ENCODE data around the gene SF3B1.
"Not testable (repeated sequence)": the region's sequence is repeated elsewhere in the genome, so short reads cannot be mapped to it uniquely, and the experiment has no call there.

The SF3B1 gene

GRCh38 chr2:197435598-197436420 is 981 bp upstream of the SF3B1 start:
- H2BK120ac ChIP-seq (ENCODE audit: low read depth, low read length) = peak overlapping the region; percentile 82
- peaks cover 11% of the 10 kb centered on the region for H3K79me1 ChIP-seq (replicated peaks; ENCODE audit: low read length, poor library complexity, severe bottlenecking)
- peak overlapping the region; percentile 76 for H2BK5ac ChIP-seq (ENCODE audit: low read depth, low read length, poor library complexity, severe bottlenecking)
- H3K14ac ChIP-seq (ENCODE audit: low read length in 2 of 2) = no peak overlapping the region
- H3K27ac ChIP-seq (ENCODE audit: low read length, poor library complexity, severe bottlenecking) = peak overlapping the region; percentile 85
- H2AK5ac ChIP-seq (ENCODE audit: low read length, severe bottlenecking) = peak overlapping the region; percentile 47
- no peak overlapping the region for H2BK15ac ChIP-seq (ENCODE audit: low read depth, poor library complexity, severe bottlenecking)
- peaks cover 12% of the 10 kb centered on the region for H3K4me1 ChIP-seq (ENCODE audit: control insufficient read depth, insufficient read depth, low read depth, low read length)
- H4K8ac ChIP-seq (ENCODE audit: low read length) = peak overlapping the region; percentile 29
- peak overlapping the region; percentile 73 to 78 for H3K4ac ChIP-seq (ENCODE audit: low read depth in 1 of 2, low read length in 2 of 2)
- H3K9ac ChIP-seq (ENCODE audit: low read length) = peak overlapping the region; percentile 100
- H3K36me3 ChIP-seq (ENCODE audit: control insufficient read depth in 1 of 2, insufficient read depth in 2 of 2, low read depth in 1 of 2, low read length in 2 of 2) = no peaks in the 10 kb centered on the region
- H3K27me3 ChIP-seq (ENCODE audit: control insufficient read depth in 1 of 2, insufficient read depth in 1 of 2, low read length in 2 of 2) = no peaks in the 10 kb centered on the region
- H3K23ac ChIP-seq (ENCODE audit: low read length in 2 of 2) = no peak overlapping the region
- peak overlapping the region; percentile 60 to 94 for H3K4me3 ChIP-seq (ENCODE audit: insufficient read depth in 1 of 2, low read depth in 1 of 2, low read length in 2 of 2)
- WGBS = 48% methylated on average over 15 of the region's 16 CpGs
- H3K4me2 ChIP-seq (ENCODE audit: low read length, poor library complexity, severe bottlenecking) = peak overlapping the region; percentile 36
- peak overlapping the region; percentile 14 for H4K91ac ChIP-seq (ENCODE audit: low read length)
- DNase-seq = no peak
- peak overlapping the region in 1 of 2 experiments; percentile 31 for H2BK12ac ChIP-seq (ENCODE audit: low read length in 2 of 2)
- peak overlapping the region; percentile 76 for H3K18ac ChIP-seq (ENCODE audit: low read depth in 1 of 2, low read length in 2 of 2)
- H3K9me3 ChIP-seq (ENCODE audit: control insufficient read depth, low read length) = no peaks in the 10 kb centered on the region
- H2AFZ ChIP-seq (ENCODE audit: low read depth, low read length) = no peak overlapping the region

DNA sequence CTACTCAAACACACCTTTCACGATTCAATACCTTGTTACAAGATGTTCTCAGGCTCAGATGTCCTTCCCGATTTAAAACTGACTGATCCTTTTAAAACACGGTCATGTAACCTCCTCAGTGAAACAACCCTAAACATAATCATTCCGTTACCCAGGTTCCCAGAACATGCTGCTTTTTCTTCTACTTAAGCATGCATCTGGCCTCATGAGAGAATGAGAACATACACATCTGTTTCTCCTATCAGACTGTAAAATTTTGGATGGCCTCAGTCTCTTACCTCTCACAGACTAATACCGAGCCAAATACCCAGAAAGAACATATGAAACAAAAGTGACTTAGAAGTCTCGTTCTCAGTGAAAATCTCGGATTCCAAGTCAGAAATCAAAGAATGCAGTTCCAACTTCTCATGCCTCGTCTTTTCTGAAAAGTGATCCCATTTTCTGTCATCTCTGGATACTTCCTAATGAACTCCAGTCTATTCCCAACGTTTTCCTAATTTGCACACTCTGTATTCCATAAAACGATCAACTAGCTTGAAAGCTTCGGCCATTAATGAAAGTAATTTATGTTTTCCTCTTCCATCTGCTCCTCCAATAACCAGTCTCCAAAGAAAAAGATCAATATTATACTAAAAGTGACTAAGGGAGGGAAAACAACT is 919 bp downstream of the SF3B1 start:
- H2BK120ac ChIP-seq (ENCODE audit: low read depth, low read length) = no peak overlapping the region
- no peak overlapping the region for H3K27ac ChIP-seq (ENCODE audit: low read length, poor library complexity, severe bottlenecking)
- H3K14ac ChIP-seq (ENCODE audit: low read length in 2 of 2) = no peak overlapping the region
- peak overlapping the region; percentile 74 for H3K4me2 ChIP-seq (ENCODE audit: low read length, poor library complexity, severe bottlenecking)
- H2BK5ac ChIP-seq (ENCODE audit: low read depth, low read length, poor library complexity, severe bottlenecking) = no peak overlapping the region
- H3K4me1 ChIP-seq (ENCODE audit: control insufficient read depth, insufficient read depth, low read depth, low read length) = peaks cover 13% of the 10 kb centered on the region
- no peak overlapping the region for H2BK15ac ChIP-seq (ENCODE audit: low read depth, poor library complexity, severe bottlenecking)
- H3K79me1 ChIP-seq (replicated peaks; ENCODE audit: low read length, poor library complexity, severe bottlenecking) = peaks cover 11% of the 10 kb centered on the region
- peak overlapping the region; percentile 100 for H3K9ac ChIP-seq (ENCODE audit: low read length)
- H3K4ac ChIP-seq (ENCODE audit: low read depth in 1 of 2, low read length in 2 of 2) = peak overlapping the region in 1 of 2 experiments; percentile 36
- no peak overlapping the region for H2AK5ac ChIP-seq (ENCODE audit: low read length, severe bottlenecking)
- peak; percentile 29 for DNase-seq
- no peak overlapping the region for H4K91ac ChIP-seq (ENCODE audit: low read length)
- H3K23ac ChIP-seq (ENCODE audit: low read length in 2 of 2) = no peak overlapping the region
- 1% methylated on average over 11 of the region's 11 CpGs for WGBS
- peak overlapping the region; percentile 70 to 94 for H3K4me3 ChIP-seq (ENCODE audit: insufficient read depth in 1 of 2, low read depth in 1 of 2, low read length in 2 of 2)
- H3K18ac ChIP-seq (ENCODE audit: low read depth in 1 of 2, low read length in 2 of 2) = no peak overlapping the region
- no peaks in the 10 kb centered on the region for H3K27me3 ChIP-seq (ENCODE audit: control insufficient read depth in 1 of 2, insufficient read depth in 1 of 2, low read length in 2 of 2)
- no peak overlapping the region for H2BK12ac ChIP-seq (ENCODE audit: low read length in 2 of 2)
- no peak overlapping the region for H4K8ac ChIP-seq (ENCODE audit: low read length)
- H2AFZ ChIP-seq (ENCODE audit: low read depth, low read length) = no peak overlapping the region
- H3K36me3 ChIP-seq (ENCODE audit: control insufficient read depth in 1 of 2, insufficient read depth in 2 of 2, low read depth in 1 of 2, low read length in 2 of 2) = peaks cover 0 to 5% of the 10 kb centered on the region in 2 experiments
- H3K9me3 ChIP-seq (ENCODE audit: control insufficient read depth, low read length) = no peaks in the 10 kb centered on the region

- DNase-seq; H3K9me3 ChIP-seq (ENCODE audit: control insufficient read depth, low read length); H3K14ac ChIP-seq (ENCODE audit: low read length in 2 of 2); H3K27ac ChIP-seq (ENCODE audit: low read length, poor library complexity, severe bottlenecking); H2BK12ac ChIP-seq (ENCODE audit: low read length in 2 of 2); H3K23ac ChIP-seq (ENCODE audit: low read length in 2 of 2); H2AFZ ChIP-seq (ENCODE audit: low read depth, low read length); H2BK15ac ChIP-seq (ENCODE audit: low read depth, poor library complexity, severe bottlenecking); H3K4ac ChIP-seq (ENCODE audit: low read depth in 1 of 2, low read length in 2 of 2); H2AK5ac ChIP-seq (ENCODE audit: low read length, severe bottlenecking); H2BK5ac ChIP-seq (ENCODE audit: low read depth, low read length, poor library complexity, severe bottlenecking); H3K27me3 ChIP-seq (ENCODE audit: control insufficient read depth in 1 of 2, insufficient read depth in 1 of 2, low read length in 2 of 2); H3K18ac ChIP-seq (ENCODE audit: low read depth in 1 of 2, low read length in 2 of 2); H3K36me3 ChIP-seq (ENCODE audit: control insufficient read depth in 1 of 2, insufficient read depth in 2 of 2, low read depth in 1 of 2, low read length in 2 of 2); H4K8ac ChIP-seq (ENCODE audit: low read length); H4K91ac ChIP-seq (ENCODE audit: low read length); H2BK120ac ChIP-seq (ENCODE audit: low read depth, low read length): not testable (repeated sequence)
- H3K9ac ChIP-seq (ENCODE audit: low read length) = peak overlapping the region; percentile 100
- peak overlapping the region; percentile 49 for H3K4me2 ChIP-seq (ENCODE audit: low read length, poor library complexity, severe bottlenecking)
- peaks cover 11% of the 10 kb centered on the region for H3K79me1 ChIP-seq (replicated peaks; ENCODE audit: low read length, poor library complexity, severe bottlenecking)
- H3K4me1 ChIP-seq (ENCODE audit: control insufficient read depth, insufficient read depth, low read depth, low read length) = peaks cover 13% of the 10 kb centered on the region
- H3K4me3 ChIP-seq (ENCODE audit: insufficient read depth in 1 of 2, low read depth in 1 of 2, low read length in 2 of 2) = peak overlapping the region in 1 of 2 experiments; percentile 94
- 97% methylated on average over 5 of the region's 6 CpGs for WGBS
Measured at GRCh38 chr2:197432527-197432926, 2.3 kb downstream of the SF3B1 start.

DNA sequence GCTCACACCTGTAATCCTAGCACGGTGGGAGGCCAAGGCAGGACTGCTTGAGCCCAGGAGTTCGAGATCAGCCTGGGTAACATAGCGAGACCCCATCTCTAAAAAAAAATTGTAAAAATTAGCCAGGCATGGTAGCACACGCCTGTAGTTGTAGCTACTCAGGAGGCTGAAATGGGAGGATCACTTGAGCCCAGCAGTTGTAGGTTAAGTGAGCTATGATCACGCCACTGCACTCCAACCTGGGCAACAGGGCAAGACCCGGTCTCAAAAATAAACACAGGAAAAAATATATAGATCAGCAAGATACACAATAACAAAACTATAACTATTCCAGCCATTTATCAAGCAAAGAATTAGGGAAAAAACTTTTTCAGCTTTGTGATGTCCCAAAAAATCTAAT is 3.0 kb downstream of the SF3B1 start:
- no peak overlapping the region for H3K18ac ChIP-seq (ENCODE audit: low read depth in 1 of 2, low read length in 2 of 2)
- peaks cover 8% of the 10 kb centered on the region for H3K79me1 ChIP-seq (replicated peaks; ENCODE audit: low read length, poor library complexity, severe bottlenecking)
- peaks cover 13% of the 10 kb centered on the region for H3K4me1 ChIP-seq (ENCODE audit: control insufficient read depth, insufficient read depth, low read depth, low read length)
- H3K4me3 ChIP-seq (ENCODE audit: insufficient read depth in 1 of 2, low read depth in 1 of 2, low read length in 2 of 2) = peak overlapping the region in 1 of 2 experiments; percentile 94
- H3K23ac ChIP-seq (ENCODE audit: low read length in 2 of 2) = no peak overlapping the region
- no peak overlapping the region for H3K4ac ChIP-seq (ENCODE audit: low read depth in 1 of 2, low read length in 2 of 2)
- 91% methylated on average over 6 of the region's 6 CpGs for WGBS
- H3K14ac ChIP-seq (ENCODE audit: low read length in 2 of 2) = no peak overlapping the region
- no peak overlapping the region for H2BK15ac ChIP-seq (ENCODE audit: low read depth, poor library complexity, severe bottlenecking)
- H2AK5ac ChIP-seq (ENCODE audit: low read length, severe bottlenecking) = no peak overlapping the region
- H3K9ac ChIP-seq (ENCODE audit: low read length) = peak overlapping the region; percentile 51
- H3K36me3 ChIP-seq (ENCODE audit: control insufficient read depth in 1 of 2, insufficient read depth in 2 of 2, low read depth in 1 of 2, low read length in 2 of 2) = peaks cover 4 to 8% of the 10 kb centered on the region in 2 experiments
- no peak overlapping the region for H2BK120ac ChIP-seq (ENCODE audit: low read depth, low read length)
- no peak overlapping the region for H3K27ac ChIP-seq (ENCODE audit: low read length, poor library complexity, severe bottlenecking)
- H2BK5ac ChIP-seq (ENCODE audit: low read depth, low read length, poor library complexity, severe bottlenecking) = no peak overlapping the region
- H2AFZ ChIP-seq (ENCODE audit: low read depth, low read length) = no peak overlapping the region
- no peak overlapping the region for H4K8ac ChIP-seq (ENCODE audit: low read length)
- DNase-seq = no peak
- peak overlapping the region; percentile 42 for H3K4me2 ChIP-seq (ENCODE audit: low read length, poor library complexity, severe bottlenecking)
- no peaks in the 10 kb centered on the region for H3K9me3 ChIP-seq (ENCODE audit: control insufficient read depth, low read length)
- no peak overlapping the region for H2BK12ac ChIP-seq (ENCODE audit: low read length in 2 of 2)
- no peak overlapping the region for H4K91ac ChIP-seq (ENCODE audit: low read length)
- no peaks in the 10 kb centered on the region for H3K27me3 ChIP-seq (ENCODE audit: control insufficient read depth in 1 of 2, insufficient read depth in 1 of 2, low read length in 2 of 2)

Data from mesenchymal stem cell (in vitro differentiated cells and primary cell).